HuH-7.5 (cell line): ENCODE data around the gene LUM.

Experiments used
- DNase-seq: peaks from one replicate; pipeline ENCODE4 v3.0.0; 2011; ENCODE audit warnings: low spot score

The LUM gene

GRCh38 chr12:91074154-91074709 lies 37.1 kb downstream of the LUM start:
- no peak for DNase-seq

DNA sequence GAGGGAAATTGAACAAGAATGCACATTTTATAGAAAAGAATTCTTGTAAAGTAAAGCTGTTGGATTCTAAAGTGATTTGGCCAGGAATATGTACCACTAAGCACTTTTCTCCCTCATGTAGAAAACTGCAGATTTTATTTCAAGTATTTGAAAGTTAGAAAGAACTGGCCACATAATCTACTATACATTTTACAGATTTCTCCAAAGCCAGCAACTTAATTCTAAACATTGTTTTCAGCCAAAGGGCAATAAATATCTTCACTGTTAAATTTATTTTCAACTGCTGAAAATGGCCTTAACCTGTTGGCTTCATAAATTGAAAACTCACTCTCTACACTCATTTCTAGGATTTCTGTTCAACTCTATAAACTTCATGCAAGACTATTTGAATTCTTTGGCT lies 37.9 kb downstream of the LUM start:
- no peak for DNase-seq

DNA sequence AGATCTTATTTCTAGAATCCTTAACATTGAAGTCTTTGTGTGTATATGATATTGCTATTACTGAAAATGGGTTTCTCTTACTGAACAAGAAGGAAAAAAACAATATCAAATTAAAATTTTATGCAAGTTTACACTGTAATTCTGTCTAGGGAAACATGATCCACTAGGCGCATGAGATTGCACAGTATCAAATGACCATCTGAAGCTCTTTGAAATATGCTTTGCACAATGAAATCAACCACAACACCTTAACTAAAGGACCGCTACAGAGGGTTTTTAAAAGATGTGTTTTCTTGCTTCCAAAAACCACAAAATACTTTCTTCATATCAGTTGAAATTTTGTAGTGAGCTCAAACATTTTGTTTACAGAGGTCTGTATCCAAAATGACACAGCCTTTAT lies 38.4 kb downstream of the LUM start:
- DNase-seq: no peak

DNA sequence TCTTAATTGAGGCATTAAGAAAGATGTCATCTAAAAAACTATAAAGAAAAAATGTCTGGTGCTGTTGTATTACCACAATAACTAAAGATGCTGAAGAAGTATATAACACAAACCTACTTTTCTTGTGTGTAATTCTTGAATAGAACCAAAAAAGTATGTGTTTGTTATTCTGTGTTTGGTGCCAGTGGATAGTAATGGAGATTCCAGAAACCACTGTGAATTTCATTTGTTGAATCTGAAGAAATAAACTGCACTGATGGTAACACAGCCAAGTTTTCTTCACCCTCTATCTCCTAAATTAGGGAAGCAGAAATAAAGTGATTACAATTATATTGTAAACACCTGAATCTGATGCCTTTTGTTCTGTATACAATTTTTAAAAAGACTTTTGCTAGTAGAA lies 40.4 kb downstream of the LUM start:
- DNase-seq: no peak

GRCh38 chr12:91065396-91065795 lies 45.9 kb downstream of the LUM start:
- DNase-seq: no peak

- no peak for DNase-seq
Observed at GRCh38 chr12:91064640-91065039, 46.7 kb downstream of the LUM start.

DNA sequence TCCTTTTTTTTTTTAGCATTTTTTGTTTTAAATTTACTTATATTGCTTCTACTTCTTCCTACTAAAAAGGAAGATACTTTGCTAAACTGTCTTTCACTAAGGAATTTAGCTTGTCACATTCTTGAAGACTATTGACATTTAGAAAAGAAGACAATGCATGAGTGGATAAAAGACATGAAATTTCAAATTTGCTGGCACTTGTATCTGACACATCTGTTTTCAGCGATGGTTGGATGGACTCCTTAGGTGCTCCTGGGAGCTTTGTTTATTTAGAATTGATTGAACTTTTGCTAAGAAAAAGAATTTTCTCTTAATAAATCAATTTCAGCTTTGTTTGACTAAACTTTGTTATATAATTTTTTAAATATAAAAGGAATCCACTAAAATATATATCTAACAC lies 50.2 kb downstream of the LUM start:
- DNase-seq: no peak

DNA sequence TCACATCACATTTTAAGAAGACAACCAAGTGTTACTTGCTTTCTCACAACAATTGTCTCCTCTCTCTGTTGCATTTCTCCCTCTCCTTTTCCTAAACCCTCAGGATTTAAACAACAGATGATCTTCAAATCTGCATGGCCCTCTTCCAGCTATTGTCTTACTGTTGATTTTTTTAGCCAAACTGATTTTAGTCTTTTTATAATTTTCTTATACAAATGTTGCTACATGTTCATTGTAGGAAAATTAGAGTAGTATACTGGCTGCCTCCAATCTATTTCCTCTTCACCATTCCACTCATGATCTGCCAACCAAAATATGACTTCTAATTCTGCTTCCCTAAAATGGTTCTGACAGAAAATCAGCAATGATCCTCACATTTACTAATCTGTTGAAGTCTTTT lies 52.1 kb downstream of the LUM start:
- DNase-seq: no peak

GRCh38 chr12:91058786-91059185 lies 52.5 kb downstream of the LUM start:
- DNase-seq: no peak

- no peak for DNase-seq
Observed at GRCh38 chr12:91057368-91058165, 53.7 kb downstream of the LUM start, which contains the start of gene KERA. Gene KERA, minus strand, starts transcription at chr12:91058024. Its CDS starts 1,743 bp downstream, at chr12:91056281.

- DNase-seq: no peak
Observed at GRCh38 chr12:91056488-91056887, 54.8 kb downstream of the LUM start.

GRCh38 chr12:91055976-91056375 lies 55.3 kb downstream of the LUM start:
- no peak for DNase-seq

DNA sequence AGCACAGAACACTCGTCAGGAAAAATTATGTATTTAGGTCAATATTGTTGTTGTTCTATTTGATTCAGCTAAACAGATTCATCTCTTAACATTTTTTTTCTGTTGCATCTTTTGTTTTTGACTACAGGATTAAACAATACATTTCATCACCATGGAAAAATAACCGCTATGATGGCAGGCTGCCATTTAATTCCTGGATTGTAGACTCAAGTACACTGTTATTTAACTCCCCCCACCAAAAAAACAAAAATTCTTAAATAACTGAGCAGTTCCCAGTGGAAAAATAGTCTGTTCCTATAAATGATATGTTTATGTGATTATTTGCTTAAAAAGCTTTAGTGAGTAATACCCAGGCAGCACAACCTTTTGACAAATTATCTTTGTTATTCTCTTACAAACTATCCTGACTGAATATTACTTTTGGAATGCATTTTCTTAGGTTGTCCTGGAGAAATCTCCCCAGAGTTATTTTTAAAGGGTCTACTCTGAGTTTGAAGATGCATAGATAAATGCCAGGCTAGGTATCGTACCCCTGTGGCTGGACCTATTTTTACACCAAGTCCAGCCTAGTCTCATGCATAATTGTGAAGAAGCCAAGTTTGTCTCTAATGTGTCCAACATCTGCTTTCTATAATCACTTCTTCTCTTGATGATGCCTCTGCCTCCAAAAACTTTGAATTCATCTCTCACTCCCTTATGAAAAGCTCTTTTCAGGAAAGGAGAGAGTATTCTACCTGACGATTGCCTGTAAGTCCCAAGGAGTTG lies 57.2 kb downstream of the LUM start:
- DNase-seq: no peak
